Esophagus mucosa (tissue), 1 donor: ENCODE results near the gene PRDM2. TPM values are rescaled to one million over a fixed set of nuclear protein-coding genes. Genes with fewer than 3 reads are reported as not detected.
A peak's percentile ranks its signal among the peaks of the same experiment; 100 is the strongest.
"Not testable (repeated sequence)": the region's sequence is repeated elsewhere in the genome, so short reads cannot be mapped to it uniquely, and the experiment has no call there.

Experiments
- ATAC-seq: fragments of 200-7000 bp; cut with Tn5 transposase; one replicate; pipeline ENCODE4 v1.9.1; 2020
- total RNA-seq: library from RNA; stranded (reverse); gene quantifications from one replicate; pipeline ENCODE4 v1.2.4, GENCODE V29; 2023
- donor health status: DM: yes; HTN: yes; CAD: no.

The PRDM2 gene
- total RNA-seq, 1 donor from 2014 or later = 24.7 TPM

DNA sequence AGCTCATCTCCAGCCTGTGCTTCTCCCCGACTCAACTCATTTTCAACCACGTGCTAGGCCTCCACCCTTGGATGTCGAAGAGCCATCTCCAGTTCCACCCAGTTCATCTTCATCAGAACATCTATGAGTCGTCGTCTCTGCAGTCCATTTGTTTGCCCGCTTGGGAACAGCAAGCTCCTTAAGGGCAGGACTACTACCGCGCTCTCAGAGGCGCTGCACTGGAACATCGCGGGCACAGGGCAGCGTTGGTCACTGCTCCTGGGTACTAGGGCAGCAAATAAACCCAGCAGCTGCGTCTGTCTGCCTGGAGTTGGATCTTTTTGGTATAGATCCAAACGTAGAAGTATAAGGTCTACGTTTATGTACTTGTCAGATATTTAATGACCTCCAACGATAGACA is 478 bp upstream of the PRDM2 start:
- peak; percentile 35 for ATAC-seq

DNA sequence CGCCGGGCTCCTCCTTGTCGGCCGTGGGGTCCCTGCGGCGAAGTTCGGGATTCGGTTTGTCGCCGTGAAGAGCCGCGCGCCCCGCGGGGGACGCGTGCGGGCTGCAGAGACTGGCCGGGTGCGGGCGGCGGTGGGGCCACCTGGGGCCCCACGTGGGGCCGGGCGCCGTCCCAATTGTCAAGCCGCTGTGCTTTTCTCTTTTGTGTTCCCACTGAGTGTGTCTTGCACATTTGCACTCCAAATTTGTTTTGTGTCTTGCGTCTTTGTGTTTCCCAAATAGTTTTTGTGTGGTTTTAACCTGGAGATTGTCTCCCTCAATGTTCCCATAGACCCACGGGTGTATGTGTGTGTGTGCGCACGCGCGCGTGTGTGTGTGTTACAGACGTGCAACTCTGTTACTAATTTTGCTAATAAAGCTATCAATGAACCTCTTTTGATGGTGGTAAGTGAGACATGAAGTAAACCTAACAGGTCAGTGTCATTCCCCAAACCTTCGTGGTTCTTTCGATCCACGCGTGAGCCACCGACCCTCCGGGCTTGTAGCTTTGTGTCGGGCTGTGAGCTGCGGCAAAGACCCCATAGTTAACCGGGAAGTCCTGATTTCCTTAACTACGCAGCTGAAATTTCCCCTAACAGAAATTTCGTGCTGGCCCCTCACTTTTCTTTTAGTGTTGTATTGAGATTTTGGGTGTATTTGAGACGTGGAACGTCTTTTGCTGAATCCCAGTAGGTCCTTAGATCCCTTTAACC is 708 bp downstream of the PRDM2 start:
- peak; percentile 58 for ATAC-seq

DNA sequence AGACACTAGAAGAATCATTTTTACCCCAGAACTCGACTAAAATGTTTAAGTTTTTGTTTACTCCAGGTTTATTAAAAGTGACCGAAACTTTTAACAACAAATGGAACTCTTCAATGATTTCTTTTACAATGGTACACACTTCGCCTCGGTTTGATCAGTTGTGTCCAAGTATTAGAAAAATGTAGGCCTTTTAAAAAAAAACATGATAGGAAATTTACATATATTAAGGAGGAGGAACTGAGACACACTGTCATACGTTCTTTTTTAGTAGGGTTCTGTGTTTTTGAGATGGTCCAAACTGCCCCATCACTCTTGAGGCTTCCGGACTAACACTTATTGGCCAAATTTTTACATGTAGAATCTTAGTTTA is 1.3 kb downstream of the PRDM2 start:
- peak; percentile 6 for ATAC-seq

DNA sequence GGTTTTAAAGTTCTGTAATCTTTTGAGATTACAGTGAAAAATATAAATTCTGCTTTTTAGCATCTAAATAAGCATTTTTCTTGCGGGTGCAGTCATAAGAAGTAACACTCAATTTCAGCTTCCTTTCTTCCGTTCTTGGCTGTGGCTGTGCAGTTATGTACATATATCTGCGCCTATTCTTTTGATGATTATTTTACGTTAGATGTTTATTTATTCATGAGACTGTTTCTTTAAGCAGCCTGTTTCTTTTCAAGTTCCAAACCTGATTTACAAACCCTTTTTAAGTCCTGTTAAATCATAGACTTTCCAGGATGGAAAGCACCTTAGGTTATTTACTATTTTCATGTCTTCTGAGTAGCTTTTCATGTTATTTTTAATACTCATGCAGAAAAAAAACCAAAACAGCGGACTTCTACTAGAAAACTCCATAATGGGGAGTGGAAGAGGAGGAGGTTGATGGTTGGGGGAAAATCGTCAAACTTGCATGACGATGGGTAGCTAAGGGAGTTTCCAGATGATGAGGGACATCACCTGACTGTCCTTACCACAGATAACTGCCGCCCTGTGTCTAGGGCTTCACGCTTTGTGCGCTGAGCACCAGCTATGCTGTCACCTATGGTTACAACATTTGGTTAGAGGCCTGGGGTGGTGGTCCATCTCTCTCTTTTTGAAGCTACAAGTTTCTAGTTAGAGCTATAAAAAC is 2.6 kb downstream of the PRDM2 start:
- ATAC-seq = peak; percentile 42

DNA sequence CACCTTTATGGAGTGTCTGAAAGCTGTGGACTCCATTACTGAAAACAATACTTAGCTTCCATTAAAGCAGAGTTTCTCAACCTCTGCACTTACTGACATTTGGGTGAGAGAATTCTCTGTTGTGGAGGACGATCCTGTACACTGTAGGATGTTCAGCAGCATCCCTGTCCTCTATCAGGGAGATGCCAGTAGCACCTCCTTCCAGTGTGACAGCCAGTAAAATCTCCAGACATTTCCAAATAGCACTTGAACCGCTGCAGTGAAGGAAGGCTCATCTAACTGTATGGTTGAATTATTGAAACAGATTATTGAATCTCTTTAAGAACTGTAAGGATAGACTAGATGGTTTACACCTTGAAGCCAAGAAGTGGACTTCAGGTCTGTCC is 3.1 kb downstream of the PRDM2 start:
- ATAC-seq = no peak

DNA sequence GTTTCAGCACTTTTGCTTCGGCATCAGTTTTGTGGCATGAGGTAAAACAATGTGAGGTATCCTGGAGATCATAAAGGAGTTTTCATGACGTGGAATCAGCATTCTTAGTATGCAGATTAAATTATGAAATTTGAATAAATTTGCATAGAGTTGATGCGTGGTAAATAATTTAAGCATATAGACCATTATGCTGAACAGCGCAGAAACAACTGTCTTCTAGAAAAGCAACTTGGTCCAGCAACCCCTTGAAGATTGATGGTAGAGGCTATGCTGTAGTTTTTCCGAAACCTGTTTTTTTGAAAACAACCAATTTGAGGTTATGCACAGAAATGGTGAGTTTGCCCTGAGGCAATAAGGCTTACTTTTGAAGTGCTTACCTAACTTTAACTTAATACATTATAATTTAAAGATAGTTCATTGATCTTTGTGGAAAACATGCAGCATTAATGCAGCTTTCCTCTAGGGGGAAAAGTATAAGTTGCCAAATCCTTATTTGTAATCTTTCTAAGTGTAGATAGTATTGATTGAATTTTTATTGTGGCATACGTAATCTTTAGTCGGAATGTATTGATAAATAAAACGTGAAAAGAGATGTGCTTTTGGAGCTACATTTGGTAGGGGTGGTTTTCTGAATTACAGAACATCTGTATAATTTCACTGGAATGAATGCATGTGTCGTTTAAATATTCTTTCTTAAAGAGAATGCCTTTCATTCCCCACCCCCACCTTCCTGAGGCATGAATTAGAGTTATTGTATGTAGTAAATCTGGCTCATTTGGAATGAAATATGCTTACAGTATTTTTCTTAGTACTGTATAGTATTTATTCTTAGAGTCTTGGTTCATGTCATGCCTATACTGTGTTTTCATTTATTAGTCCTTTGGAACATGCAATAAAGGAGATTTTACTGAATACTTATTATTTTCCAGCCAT is 3.8 kb downstream of the PRDM2 start:
- no peak for ATAC-seq

DNA sequence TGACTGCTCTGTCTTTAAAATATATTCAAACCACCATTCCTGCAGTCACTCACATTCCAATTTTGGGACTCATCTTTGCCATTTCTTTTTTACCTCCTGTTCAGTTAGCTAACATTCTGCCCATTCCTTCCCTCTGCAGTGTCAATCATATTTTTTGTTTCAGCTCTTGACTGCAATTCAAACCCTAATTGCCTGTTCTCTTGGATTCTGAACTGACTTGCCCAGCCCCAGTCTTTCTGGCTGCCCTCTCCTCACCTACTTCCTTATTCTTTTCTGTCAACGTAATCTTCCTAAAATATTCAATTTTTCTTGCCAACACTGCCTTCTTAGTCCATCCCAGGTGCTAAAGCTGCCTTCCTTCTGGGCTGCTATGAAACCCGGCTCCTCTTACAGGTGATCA is 6.1 kb downstream of the PRDM2 start:
- peak; percentile 47 for ATAC-seq

DNA sequence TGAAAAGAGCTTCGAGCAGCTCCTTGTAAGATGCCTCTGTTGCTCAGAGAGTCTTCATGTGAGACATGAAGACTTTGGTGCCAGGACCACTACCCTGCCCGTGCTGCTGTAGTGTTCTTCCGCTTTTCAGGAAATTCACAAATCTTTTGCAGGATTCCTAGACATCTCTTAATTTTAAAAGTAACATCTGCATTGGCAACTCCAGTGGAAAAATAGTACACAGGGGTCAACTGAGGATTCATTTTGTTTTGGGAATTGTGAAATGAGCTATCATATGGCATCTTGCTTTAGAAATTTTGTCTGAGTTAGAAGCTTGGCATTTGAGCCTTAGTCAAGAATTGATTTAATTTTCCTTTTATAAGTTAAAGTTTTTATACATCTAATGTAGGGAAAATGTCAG is 7.2 kb downstream of the PRDM2 start:
- ATAC-seq = no peak

DNA sequence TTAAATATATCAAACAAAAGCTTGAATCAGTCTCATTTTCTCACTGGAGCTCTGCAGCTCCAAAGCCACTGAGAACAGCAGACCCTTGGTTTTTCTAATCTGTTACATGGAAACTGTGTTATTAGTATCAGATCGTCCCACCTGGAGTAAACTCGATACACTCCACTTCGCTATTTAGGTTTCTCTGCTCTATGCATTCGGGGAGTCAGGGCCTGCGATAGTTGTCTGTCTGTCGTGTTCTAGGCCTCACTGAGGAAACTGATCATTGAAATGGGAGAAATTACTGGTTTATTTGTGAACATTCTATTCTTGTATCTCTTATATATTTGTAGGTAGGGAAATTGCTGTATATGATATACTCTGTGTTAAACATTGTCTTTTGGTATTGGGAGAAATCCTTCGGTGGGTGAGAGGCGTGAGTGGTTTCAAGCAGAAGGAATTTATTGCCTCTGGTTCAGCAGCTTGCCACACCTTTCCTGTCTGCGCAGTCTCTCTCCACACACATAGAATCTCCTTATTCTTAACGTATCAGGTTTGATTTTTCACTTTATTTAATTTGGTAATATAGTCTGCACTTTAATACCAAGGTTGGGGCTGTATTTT is 8.5 kb downstream of the PRDM2 start:
- no peak for ATAC-seq

DNA sequence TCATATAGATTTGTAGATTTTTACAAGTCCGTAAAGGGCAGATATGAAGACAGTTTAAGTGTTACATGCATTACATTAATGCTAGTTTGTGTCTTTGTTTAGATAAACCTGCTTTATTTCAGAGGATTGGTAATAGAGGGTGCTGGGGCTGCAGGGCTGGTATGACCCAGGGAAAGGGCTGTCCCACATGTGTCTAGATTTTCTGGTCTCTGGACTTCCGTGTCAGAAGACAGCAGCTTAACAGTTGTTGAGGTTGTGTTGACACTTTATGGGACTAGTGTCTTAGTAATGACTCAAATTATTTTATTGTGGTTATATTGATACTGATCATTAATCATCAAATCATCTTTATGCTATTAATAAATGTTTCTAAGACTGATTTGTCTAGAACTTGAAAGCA is 10.1 kb downstream of the PRDM2 start:
- ATAC-seq = no peak

DNA sequence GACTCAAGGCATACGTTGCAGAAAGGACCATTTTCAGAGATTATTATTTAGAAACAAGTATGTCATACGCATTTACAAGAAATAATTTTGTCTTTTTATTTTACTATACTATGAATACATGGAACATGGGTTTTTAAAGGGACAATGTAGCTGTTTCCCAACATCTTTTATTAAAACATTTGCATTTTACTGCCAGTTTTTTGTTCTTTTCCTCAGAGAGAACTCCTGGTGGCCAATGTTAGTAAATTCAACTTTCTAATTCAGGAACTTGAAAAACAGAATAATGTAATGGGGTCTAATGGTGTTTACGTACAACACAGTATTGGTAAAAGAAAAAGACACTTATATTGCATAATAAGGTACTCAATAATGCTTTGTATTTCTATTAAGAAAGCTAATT is 14.9 kb downstream of the PRDM2 start:
- ATAC-seq = no peak

DNA sequence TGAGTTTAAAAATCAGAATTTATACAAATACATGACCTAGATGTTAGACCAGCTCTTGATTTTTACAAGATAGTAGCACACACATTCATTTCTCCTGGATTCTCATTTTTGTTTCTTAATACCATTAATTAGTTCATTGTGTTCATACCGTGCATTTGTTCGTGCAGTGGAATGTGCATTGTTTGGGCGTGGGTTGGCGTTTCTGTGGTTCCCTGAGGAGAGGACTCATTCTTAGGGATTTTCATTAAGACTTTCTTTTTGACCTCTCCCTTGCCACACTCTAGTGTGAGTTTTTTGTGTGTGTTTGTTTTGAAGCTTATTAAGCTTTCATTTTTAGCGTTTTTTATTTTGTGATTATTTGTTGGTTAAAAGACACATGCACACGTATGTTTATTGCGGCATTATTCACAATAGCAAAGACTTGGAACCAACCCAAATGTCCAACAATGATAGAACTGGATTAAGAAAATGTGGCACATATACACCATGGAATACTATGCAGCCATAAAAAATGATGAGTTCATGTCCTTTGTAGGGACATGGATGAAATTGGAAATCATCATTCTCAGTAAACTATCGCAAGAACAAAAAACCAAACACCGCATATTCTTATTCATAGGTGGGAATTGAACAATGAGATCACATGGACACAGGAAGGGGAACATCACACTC is 15.8 kb downstream of the PRDM2 start:
- ATAC-seq = not testable (repeated sequence)

DNA sequence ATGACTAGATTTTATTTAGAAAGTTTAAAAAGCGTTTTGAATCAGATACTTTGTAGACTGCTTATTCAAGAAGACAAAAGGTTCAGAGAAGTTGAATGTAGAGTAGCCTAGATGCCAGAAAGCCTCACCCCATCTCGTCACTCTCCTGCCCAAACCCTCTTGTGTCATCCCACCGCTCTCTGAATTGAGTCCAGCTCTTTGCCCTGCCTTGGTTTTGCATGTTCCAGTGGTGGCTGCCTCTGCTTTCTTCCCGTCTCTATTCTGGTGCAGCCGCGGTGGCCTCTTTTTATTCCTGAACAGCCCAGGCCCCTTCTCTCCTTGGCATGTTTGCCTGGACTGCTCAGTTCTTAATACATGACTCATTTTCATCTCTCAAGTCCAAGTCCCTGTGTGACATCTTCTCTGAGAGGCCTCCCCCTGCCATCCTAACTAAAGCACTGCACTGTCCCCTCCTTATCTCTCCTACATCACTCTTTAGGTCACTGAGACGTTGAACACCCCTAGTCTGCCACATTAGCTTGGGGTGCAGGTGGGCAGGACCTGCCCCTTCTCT is 22.9 kb downstream of the PRDM2 start:
- ATAC-seq = no peak

DNA sequence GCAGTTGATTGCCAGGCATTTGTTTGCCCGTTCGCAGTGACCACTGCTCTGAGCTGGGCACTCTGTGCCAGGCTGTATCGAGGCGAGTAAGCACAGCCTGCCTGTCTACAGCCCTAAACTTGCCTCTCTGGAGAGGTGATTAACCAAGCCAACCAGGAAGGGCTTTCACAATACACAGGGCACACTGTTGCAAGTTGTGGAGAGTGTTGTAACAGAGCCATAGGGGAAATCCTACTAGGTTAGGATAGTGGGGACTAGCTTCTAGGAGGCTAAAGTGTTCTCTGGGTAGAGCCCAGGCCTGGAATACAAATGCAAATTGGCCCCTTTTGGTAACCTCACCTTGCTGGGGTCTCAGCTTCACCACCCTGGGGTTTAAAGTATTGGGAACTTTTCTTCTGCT is 23.8 kb downstream of the PRDM2 start:
- ATAC-seq = peak; percentile 94

DNA sequence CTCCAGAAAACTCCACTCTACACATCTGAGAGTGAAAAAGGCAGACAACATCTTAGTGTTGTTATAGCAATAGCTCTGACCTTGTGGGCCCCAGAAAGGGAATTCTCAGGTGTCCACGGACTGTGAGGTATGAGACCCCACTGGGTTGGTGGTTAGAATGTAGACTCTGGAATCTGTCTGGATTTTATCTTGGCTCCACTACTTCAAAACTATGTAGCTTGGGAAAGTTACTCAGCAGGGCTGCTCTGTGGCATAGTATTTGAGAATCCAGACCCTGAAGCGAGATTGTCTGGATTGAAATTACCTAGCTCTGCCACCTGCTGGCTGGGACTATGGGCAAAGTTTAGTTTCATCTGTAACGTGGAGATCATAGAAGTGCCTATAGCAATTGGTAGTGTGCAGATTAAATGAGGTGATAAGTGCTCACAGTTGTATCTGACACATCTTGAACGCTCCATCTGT is 25.8 kb downstream of the PRDM2 start:
- peak; percentile 23 for ATAC-seq

DNA sequence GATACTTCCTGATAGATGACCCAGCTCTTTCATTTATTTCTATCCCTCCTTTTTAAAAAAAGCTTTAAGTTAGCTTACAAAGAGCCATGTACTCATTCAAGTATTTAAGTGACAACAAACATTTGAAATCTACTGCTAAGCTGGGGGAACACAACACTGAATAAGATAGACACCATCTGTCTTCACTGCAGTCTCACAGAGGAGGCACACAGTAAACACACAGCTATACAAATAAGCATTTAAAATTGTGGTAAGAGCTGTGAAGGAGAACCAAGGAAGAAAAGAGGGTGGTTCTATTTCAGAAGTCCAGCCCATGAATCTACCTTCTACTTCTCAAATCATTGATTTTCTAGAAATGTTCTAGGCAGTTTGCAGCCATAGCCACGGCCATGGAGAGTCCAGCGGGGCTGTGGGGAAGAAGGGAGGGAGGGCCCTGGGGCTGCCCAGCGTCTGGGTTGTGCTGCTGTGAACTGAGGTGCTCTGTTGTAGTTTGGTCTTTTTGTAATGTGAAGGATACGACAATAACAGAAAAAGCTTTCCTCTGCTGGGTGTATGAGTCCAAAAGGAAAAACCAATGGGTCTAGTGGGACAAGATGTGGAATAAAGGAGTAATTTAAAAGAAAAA is 28.2 kb downstream of the PRDM2 start:
- ATAC-seq = no peak

DNA sequence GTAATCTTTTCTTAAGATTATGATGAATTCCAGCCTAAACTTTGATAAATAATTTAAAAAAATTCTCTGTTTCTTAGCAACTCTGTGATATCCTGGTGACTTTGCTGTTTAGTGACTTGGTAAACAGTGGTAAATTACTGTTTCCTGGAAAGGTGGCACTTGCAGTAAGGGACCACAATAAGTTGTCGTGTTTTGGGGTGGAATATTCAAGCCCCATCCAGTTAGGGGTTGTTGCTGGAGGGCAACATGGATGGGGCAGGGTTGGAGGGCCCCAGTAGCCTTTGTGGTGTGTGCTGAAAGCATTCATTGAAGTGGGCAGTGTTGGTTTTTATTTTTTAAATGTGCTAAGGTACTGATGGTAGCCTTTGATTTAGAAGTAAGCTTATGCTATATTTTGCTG is 30.3 kb downstream of the PRDM2 start:
- ATAC-seq = no peak

DNA sequence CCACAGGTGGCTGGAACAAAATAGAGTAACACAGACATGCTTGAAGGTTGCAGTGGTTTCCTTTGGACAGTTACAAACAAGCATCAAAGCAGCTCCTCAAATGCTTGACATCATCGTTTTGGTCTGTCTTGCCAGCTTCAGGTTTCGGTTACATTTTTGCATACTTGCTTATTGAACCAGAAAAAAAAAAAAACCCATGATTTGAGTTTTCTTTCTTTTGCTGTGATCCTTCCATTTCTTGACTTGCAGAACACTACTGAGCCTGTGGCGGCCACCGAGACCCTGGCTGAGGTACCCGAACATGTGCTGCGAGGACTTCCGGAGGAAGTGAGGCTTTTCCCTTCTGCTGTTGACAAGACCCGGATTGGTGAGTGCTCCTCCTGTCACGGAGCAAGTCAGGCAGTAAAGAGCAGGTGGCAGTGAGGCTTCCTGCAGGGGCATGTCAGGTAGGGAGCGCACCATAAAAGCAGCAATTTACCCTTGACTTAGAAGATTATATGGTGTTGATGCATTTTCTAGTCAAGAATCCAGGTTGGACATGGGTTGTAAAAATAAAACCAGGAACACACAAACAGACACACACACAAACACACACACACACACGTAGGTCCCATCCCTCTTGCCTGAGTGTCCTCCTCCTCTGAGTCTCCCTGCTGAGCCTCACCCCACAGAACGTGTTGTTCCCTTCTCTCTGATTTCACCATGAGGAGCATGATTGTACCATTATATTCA is 30.9 kb downstream of the PRDM2 start:
- ATAC-seq = peak; percentile 80

DNA sequence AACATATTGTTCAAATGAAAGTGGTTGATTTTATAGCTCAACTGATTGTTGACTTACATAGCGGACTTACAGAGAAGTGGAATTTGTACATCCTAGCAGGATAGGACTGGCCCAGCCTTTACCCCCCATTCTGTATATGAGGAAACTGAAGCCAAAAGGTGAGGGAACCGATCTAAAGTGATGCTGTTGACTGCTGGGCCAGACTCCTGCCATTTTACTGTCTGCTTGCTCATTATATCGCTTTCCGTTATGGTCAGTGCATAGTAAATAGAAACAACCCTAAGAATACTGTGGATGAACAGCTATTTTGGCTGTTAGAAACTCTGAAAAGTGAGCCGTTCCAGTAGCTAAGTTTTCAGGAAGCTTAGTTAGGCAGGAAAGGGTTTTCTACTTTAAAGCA is 31.9 kb downstream of the PRDM2 start:
- ATAC-seq = no peak

DNA sequence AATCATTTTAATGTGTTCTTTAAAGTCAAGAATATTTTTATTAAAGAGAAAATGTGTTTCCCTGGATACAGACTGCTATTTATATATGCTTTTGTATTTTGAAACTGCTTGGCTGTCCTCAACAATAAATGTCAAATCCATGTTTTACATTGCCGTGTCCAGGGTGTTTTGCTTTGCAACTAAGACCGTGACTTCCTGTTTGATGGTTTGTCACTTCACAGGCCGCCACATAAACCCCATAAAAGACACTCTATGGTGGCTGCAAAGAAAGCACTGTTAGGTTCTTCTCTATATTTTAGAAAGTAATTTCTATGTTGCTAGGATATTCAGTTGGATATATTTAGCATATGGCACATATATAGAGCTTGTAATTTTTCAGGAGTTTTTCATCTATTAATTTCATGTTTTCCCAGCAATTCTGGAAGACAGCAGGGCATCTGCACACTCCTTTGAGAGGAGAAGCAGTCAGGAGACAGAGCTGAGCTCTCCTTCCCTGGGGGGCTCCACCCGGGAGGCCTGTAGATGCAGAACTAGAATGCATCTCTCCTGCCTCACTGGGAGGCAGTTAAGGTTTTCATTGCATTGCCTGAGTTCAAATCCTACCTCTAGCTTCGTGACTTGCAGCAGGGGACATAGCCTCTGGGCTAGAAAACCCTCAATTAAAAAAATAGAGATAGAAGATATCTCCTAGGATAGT is 33.1 kb downstream of the PRDM2 start:
- ATAC-seq = no peak
